Fibroblast of lung (primary cell): ENCODE data around the gene MOCS2. TPM values are rescaled to one million over a fixed set of nuclear protein-coding genes. Genes with fewer than 3 reads are reported as not detected.

Experiments used
- DNase-seq, 2 donors: peaks; one replicate each; pipeline versions ENCODE4 v3.0.0 to v3.0.0-alpha.2; 2010; ENCODE audit warnings: low read depth in 2 of 2
- H2AFZ ChIP-seq: 2 replicates; pipeline ENCODE4 v1.5.1; 2012; ENCODE audit warnings: low read length, control low read depth, inconsistent platforms
- H3K27ac ChIP-seq: 2 replicates; pipeline ENCODE4 v1.5.1; 2011; ENCODE audit warnings: low read length, control low read depth; ENCODE audit not compliant: insufficient read depth
- H3K27me3 ChIP-seq: 2 replicates; pipeline ENCODE4 v1.5.1; 2011; ENCODE audit warnings: mild to moderate bottlenecking, low read length; ENCODE audit not compliant: control insufficient read depth, insufficient read depth
- H3K36me3 ChIP-seq: 2 replicates; pipeline ENCODE4 v1.5.1; 2011; ENCODE audit warnings: low read length; ENCODE audit not compliant: control insufficient read depth, insufficient read depth
- H3K4me1 ChIP-seq: 2 replicates; pipeline ENCODE4 v1.5.1; 2011; ENCODE audit warnings: low read length; ENCODE audit not compliant: control insufficient read depth, insufficient read depth; ENCODE audit errors: extremely low read depth
- H3K4me2 ChIP-seq: 2 replicates; pipeline ENCODE4 v1.5.1; 2011; ENCODE audit warnings: low read length, control low read depth; ENCODE audit not compliant: insufficient read depth; ENCODE audit errors: extremely low read depth
- H3K4me3 ChIP-seq, 4 experiments: fragments of 200-600 bp in 1 of 4; sonication (generic) in 1 of 4; replicated peaks in 1 of 4; 2 replicates each; pipeline ENCODE4 v1.5.1; 2011 to 2016; ENCODE audit warnings: low read length in 4 of 4, low read depth in 3 of 4, mild to moderate bottlenecking in 3 of 4, control low read depth in 2 of 4, inconsistent platforms in 1 of 4, mixed read lengths in 1 of 4; ENCODE audit not compliant: insufficient read depth in 1 of 4; ENCODE audit errors: control extremely low read depth in 1 of 4
- H3K79me2 ChIP-seq: 2 replicates; pipeline ENCODE4 v1.5.1; 2012; ENCODE audit warnings: mild to moderate bottlenecking, low read length, inconsistent platforms; ENCODE audit not compliant: control insufficient read depth, insufficient read depth
- H3K9ac ChIP-seq: 2 replicates; pipeline ENCODE4 v1.5.1; 2011; ENCODE audit warnings: mild to moderate bottlenecking, low read length, control low read depth; ENCODE audit not compliant: insufficient read depth
- H3K9me3 ChIP-seq: 2 replicates; pipeline ENCODE4 v1.5.1; 2012; ENCODE audit warnings: low read depth, low read length; ENCODE audit not compliant: control insufficient read depth, insufficient read depth
- H4K20me1 ChIP-seq: 2 replicates; pipeline ENCODE4 v1.5.1; 2011; ENCODE audit warnings: low read length; ENCODE audit not compliant: control insufficient read depth, insufficient read depth; ENCODE audit errors: extremely low read depth
- EZH2 ChIP-seq: IDR thresholded peaks from 2 replicates; pipeline ENCODE4 v1.5.1; 2012; ENCODE audit warnings: low read length, control low read depth, mild to moderate bottlenecking; ENCODE audit errors: missing control alignments
- polyA plus RNA-seq, 2 donors: library from polyadenylated mRNA; depleted of rRNA in 1 of 2; stranded (reverse) in 1 of 2; unstranded in 1 of 2; fragments of >200 nt; gene quantifications; 2 replicates each; pipeline ENCODE4 v1.2.1, GENCODE V29; 2011 to 2012; ENCODE audit warnings: missing spikeins in 1 of 2
- total RNA-seq: library from RNA; depleted of rRNA; stranded (reverse); fragments of >200 nt; gene quantifications from 2 replicates; pipeline ENCODE4 v1.2.1, GENCODE V29; 2014
- TF ChIP-seq, protein P1 (sequence below), 2 donors: IDR thresholded peaks in 1 of 2; conservative IDR thresholded peaks in 1 of 2; 1 replicate in 1 of 2; 2 replicates in 1 of 2; pipeline ENCODE4 v1.5.1; 2011 to 2012; ENCODE audit warnings: low read length in 2 of 2, control low read depth in 1 of 2, inconsistent platforms in 1 of 2, low read depth in 1 of 2, mild to moderate bottlenecking in 1 of 2

Gene MOCS2
- total and polyA plus RNA-seq, 2 donors (not counting 1 experiment from before 2014, with no cell fraction given), result 44.4 to 122 TPM

DNA sequence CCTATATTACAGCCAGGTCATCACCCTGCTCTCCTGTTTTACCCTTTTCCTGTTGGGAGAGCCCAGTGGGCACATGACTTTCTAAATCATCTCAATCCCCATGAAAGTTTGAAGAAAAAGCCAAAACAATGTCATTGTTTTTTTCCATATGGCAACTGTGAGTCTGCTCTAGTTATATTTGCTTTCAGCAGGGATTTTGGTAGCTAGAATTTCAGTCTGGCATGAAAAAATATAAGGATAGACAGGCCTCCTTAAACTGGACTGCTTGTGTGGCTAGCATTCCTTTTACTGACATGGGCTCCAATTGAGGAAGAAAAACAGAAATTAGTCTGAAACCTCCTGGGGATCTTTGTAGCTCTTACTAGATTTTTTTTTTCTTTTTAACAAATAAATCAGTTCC, 25.6 kb downstream of the MOCS2 start:
- Histone ChIP-seq H3K4me3 (no peak overlapping the region), H4K20me1 (no peaks in the 10 kb centered on the region), H3K4me2 (no peak overlapping the region), H3K79me2 (no peaks in the 10 kb centered on the region), H3K9me3 (no peaks in the 10 kb centered on the region), H3K27me3 (no peaks in the 10 kb centered on the region), H3K36me3 (peaks cover 3% of the 10 kb centered on the region), H2AFZ (no peak overlapping the region), H3K27ac (no peak overlapping the region), H3K4me1 (no peaks in the 10 kb centered on the region), H3K9ac (no peak overlapping the region)
- no peak for TF ChIP-seq EZH2
- TF ChIP-seq, protein P1, sequence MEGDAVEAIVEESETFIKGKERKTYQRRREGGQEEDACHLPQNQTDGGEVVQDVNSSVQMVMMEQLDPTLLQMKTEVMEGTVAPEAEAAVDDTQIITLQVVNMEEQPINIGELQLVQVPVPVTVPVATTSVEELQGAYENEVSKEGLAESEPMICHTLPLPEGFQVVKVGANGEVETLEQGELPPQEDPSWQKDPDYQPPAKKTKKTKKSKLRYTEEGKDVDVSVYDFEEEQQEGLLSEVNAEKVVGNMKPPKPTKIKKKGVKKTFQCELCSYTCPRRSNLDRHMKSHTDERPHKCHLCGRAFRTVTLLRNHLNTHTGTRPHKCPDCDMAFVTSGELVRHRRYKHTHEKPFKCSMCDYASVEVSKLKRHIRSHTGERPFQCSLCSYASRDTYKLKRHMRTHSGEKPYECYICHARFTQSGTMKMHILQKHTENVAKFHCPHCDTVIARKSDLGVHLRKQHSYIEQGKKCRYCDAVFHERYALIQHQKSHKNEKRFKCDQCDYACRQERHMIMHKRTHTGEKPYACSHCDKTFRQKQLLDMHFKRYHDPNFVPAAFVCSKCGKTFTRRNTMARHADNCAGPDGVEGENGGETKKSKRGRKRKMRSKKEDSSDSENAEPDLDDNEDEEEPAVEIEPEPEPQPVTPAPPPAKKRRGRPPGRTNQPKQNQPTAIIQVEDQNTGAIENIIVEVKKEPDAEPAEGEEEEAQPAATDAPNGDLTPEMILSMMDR (conservative IDR thresholded peaks at IDR 0.05 in 1 of 2, IDR thresholded peaks at IDR 0.05 in 1 of 2; ENCODE audit: low read depth in 1 of 2, low read length in 2 of 2), result no peak
- DNase-seq, result no peak

GRCh38 chr5:53080271-53080670, 29.3 kb downstream of the MOCS2 start:
- no peaks in the 10 kb centered on the region for H3K4me1 ChIP-seq
- H3K79me2 ChIP-seq, result no peaks in the 10 kb centered on the region
- TF ChIP-seq, protein P1 (conservative IDR thresholded peaks at IDR 0.05 in 1 of 2, IDR thresholded peaks at IDR 0.05 in 1 of 2; ENCODE audit: low read depth in 1 of 2, low read length in 2 of 2), result no peak
- no peak for TF ChIP-seq EZH2
- H3K36me3 ChIP-seq, result peaks cover 11% of the 10 kb centered on the region
- H2AFZ ChIP-seq, result no peak overlapping the region
- H3K4me2 ChIP-seq, result no peak overlapping the region
- H3K4me3 ChIP-seq, result no peak overlapping the region
- H4K20me1 ChIP-seq, result no peaks in the 10 kb centered on the region
- H3K9ac ChIP-seq, result no peak overlapping the region
- H3K9me3 ChIP-seq, result no peaks in the 10 kb centered on the region
- H3K27ac ChIP-seq, result no peak overlapping the region
- H3K27me3 ChIP-seq, result no peaks in the 10 kb centered on the region
- DNase-seq, result no peak

DNA sequence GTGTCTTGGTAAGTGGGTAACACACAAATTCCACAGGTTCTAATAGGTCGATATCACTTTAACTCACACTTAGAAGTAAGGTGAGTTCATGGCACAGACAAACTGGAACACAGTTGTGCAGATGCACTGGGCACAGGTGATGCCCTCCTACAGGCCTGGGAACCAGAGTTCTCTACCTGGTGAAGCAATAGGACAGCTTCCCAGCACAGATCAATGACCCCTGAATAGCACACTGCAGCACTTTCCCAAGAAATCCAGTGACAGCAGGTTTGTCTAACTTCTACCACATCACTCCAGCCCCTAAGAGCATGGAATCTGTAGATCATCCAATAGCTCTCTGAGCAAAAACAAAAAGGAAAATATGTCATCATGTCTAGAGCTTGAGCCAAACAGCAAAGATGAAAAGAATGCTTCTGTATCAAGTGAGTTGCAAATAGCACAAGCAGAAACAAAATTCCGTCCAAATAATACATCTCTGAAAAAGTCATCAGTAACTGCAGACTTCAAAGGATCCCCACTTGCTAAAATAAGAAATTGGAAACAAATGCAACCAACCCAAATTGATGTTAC, 33.5 kb downstream of the MOCS2 start:
- no peak overlapping the region for H2AFZ ChIP-seq
- H3K4me2 ChIP-seq, result no peak overlapping the region
- H3K79me2 ChIP-seq, result no peaks in the 10 kb centered on the region
- TF ChIP-seq EZH2, result no peak
- TF ChIP-seq, protein P1 (conservative IDR thresholded peaks at IDR 0.05 in 1 of 2, IDR thresholded peaks at IDR 0.05 in 1 of 2; ENCODE audit: low read depth in 1 of 2, low read length in 2 of 2), result no peak
- no peaks in the 10 kb centered on the region for H3K9me3 ChIP-seq
- H3K27ac ChIP-seq, result no peak overlapping the region
- H3K9ac ChIP-seq, result no peak overlapping the region
- peaks cover 9% of the 10 kb centered on the region for H3K4me1 ChIP-seq
- H3K4me3 ChIP-seq, result no peak overlapping the region
- H3K27me3 ChIP-seq, result no peaks in the 10 kb centered on the region
- no peak for DNase-seq
- H3K36me3 ChIP-seq, result peaks cover 9% of the 10 kb centered on the region
- no peaks in the 10 kb centered on the region for H4K20me1 ChIP-seq
